K562 (cell line): ENCODE results near the gene ADPRHL1. TPM values are rescaled to one million over a fixed set of nuclear protein-coding genes. Genes with fewer than 3 reads are reported as not detected.

Experiments
- BACH1 ChIP-seq: fragments of 200-800 bp; sonication (Bioruptor generic); IDR thresholded peaks from 2 replicates; pipeline ENCODE4 v1.6.1; 2016; ENCODE audit warnings: missing genetic modification characterization, missing compliant biosample characterization
- ETV1 ChIP-seq: fragments of 450-650 bp; conservative IDR thresholded peaks from 2 replicates; pipeline ENCODE4 v1.6.1; 2016; ENCODE audit warnings: missing genetic modification characterization, control low read depth, low read depth, missing compliant biosample characterization
- MEF2D ChIP-seq: conservative IDR thresholded peaks from 2 replicates; pipeline ENCODE4 v1.6.1; 2016; ENCODE audit warnings: low read depth, missing genetic modification characterization, missing compliant biosample characterization
- TEAD1 ChIP-seq, 2 experiments: fragments of 450-650 bp in 1 of 2; sonication (generic) in 1 of 2; formaldehyde crosslinking; IDR thresholded peaks; 2 replicates each; pipeline versions ENCODE4 v1.4.0 to v1.8.0; 2020 to 2022; ENCODE audit warnings: mild to moderate bottlenecking in 2 of 2, missing genetic modification reagents in 1 of 2
- TOE1 ChIP-seq, 2 experiments: fragments of 450-650 bp in 1 of 2; sonication (generic) in 1 of 2; formaldehyde crosslinking in 1 of 2; IDR thresholded peaks; 2 replicates each; pipeline versions ENCODE4 v1.7.1 to v1.8.0; 2016 to 2022; ENCODE audit warnings: borderline replicate concordance in 2 of 2, mild to moderate bottlenecking in 2 of 2, antibody characterized with exemption in 1 of 2, inconsistent platforms in 1 of 2, low read depth in 1 of 2, missing genetic modification reagents in 1 of 2, moderate library complexity in 1 of 2
- ZKSCAN1 ChIP-seq: fragments of 150-350 bp; IDR thresholded peaks from 2 replicates; pipeline ENCODE4 v1.6.1; 2016; ENCODE audit warnings: low read depth, low read length
- polyA plus RNA-seq, 8 experiments: library from polyadenylated mRNA; depleted of rRNA in 4 of 8; stranded (reverse) in 5 of 8; unstranded in 3 of 8; fragments of >200 nt; fragmentation: Nextera tagmentation in 2 of 8; fragmentation: Illumina TruSeq in 1 of 8; extraction: Ambion mirVana in 2 of 8; extraction: Trizol in 1 of 8; gene quantifications; 2 replicates each; pipeline versions ENCODE4 v1.2.1 to v1.2.3, GENCODE V29; 2011 to 2014; ENCODE audit warnings: inconsistent platforms in 1 of 8, missing spikeins in 1 of 8
- total RNA-seq, 7 experiments: library from RNA; depleted of rRNA in 6 of 7; stranded (reverse); fragments of >200 nt in 6 of 7; fragmentation: Illumina TruSeq in 2 of 7; extraction: Trizol in 2 of 7; gene quantifications; 2 replicates each; pipeline versions ENCODE4 v1.2.1 to v1.2.3, GENCODE V29; 2011 to 2021; ENCODE audit warnings: low replicate concordance in 1 of 7
- TF ChIP-seq, protein P1 (sequence below), 2 experiments: fragments of 450-650 bp in 1 of 2; sonication (generic) in 1 of 2; formaldehyde crosslinking in 1 of 2; IDR thresholded peaks; 2 replicates each; pipeline versions ENCODE4 v1.7.1 to v1.9.0; 2016 to 2022; ENCODE audit warnings: inconsistent platforms in 1 of 2, mild to moderate bottlenecking in 1 of 2, missing genetic modification reagents in 1 of 2
- TF ChIP-seq, protein P2 (sequence below): fragments of 250-450 bp; sonication (Bioruptor Pico); IDR thresholded peaks from 2 replicates; pipeline ENCODE4 v1.5.0; 2021; ENCODE audit warnings: mild to moderate bottlenecking, moderate library complexity
- TF ChIP-seq, protein P3 (sequence below): fragments of 450-650 bp; conservative IDR thresholded peaks from 2 replicates; pipeline ENCODE4 v1.6.1; 2016; ENCODE audit warnings: missing genetic modification characterization, low read depth, mild to moderate bottlenecking, control low read depth, missing compliant biosample characterization
- TF ChIP-seq, protein P4 (sequence below): sonication (generic); formaldehyde crosslinking; IDR thresholded peaks from 2 replicates; pipeline ENCODE4 v1.8.1; 2023; ENCODE audit warnings: mild to moderate bottlenecking, missing genetic modification reagents

Gene ADPRHL1
- total and polyA plus RNA-seq, 9 of the 15 experiments (the other 6 are each of a cell fraction or from before 2014, with no cell fraction given) = 0.06 to 0.76 (median 0.37) TPM; not detected in 1

DNA sequence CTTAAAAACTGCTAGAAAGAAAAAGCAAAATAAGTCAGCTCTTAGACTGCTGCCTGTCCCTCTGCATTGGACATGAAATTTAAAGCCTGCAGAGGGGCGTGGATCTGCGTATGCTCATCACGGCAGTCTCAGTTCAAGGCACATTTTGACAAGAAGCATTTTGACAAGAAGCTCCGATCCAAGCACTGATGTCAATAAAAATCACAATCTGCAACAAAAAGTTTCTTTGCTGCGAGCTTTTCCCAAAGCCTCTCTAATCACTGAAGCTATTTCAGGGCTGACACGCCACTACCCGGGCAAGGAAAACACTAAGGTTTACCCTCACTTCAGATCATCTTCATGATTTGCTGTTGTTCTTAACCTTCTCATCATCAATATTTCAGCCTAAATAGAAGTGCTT lies 29.8 kb upstream of the ADPRHL1 start (continued):
- TF ChIP-seq, protein P1, sequence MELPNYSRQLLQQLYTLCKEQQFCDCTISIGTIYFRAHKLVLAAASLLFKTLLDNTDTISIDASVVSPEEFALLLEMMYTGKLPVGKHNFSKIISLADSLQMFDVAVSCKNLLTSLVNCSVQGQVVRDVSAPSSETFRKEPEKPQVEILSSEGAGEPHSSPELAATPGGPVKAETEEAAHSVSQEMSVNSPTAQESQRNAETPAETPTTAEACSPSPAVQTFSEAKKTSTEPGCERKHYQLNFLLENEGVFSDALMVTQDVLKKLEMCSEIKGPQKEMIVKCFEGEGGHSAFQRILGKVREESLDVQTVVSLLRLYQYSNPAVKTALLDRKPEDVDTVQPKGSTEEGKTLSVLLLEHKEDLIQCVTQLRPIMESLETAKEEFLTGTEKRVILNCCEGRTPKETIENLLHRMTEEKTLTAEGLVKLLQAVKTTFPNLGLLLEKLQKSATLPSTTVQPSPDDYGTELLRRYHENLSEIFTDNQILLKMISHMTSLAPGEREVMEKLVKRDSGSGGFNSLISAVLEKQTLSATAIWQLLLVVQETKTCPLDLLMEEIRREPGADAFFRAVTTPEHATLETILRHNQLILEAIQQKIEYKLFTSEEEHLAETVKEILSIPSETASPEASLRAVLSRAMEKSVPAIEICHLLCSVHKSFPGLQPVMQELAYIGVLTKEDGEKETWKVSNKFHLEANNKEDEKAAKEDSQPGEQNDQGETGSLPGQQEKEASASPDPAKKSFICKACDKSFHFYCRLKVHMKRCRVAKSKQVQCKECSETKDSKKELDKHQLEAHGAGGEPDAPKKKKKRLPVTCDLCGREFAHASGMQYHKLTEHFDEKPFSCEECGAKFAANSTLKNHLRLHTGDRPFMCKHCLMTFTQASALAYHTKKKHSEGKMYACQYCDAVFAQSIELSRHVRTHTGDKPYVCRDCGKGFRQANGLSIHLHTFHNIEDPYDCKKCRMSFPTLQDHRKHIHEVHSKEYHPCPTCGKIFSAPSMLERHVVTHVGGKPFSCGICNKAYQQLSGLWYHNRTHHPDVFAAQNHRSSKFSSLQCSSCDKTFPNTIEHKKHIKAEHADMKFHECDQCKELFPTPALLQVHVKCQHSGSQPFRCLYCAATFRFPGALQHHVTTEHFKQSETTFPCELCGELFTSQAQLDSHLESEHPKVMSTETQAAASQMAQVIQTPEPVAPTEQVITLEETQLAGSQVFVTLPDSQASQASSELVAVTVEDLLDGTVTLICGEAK (IDR thresholded peaks at IDR 0.05) = no peak
- TF ChIP-seq, protein P1 (CRISPR knock-in tag; IDR thresholded peaks at IDR 0.05) = no peak
- TF ChIP-seq MEF2D (tag) = no peak
- no peak for TF ChIP-seq ETV1 (tag)
- TF ChIP-seq, protein P2, sequence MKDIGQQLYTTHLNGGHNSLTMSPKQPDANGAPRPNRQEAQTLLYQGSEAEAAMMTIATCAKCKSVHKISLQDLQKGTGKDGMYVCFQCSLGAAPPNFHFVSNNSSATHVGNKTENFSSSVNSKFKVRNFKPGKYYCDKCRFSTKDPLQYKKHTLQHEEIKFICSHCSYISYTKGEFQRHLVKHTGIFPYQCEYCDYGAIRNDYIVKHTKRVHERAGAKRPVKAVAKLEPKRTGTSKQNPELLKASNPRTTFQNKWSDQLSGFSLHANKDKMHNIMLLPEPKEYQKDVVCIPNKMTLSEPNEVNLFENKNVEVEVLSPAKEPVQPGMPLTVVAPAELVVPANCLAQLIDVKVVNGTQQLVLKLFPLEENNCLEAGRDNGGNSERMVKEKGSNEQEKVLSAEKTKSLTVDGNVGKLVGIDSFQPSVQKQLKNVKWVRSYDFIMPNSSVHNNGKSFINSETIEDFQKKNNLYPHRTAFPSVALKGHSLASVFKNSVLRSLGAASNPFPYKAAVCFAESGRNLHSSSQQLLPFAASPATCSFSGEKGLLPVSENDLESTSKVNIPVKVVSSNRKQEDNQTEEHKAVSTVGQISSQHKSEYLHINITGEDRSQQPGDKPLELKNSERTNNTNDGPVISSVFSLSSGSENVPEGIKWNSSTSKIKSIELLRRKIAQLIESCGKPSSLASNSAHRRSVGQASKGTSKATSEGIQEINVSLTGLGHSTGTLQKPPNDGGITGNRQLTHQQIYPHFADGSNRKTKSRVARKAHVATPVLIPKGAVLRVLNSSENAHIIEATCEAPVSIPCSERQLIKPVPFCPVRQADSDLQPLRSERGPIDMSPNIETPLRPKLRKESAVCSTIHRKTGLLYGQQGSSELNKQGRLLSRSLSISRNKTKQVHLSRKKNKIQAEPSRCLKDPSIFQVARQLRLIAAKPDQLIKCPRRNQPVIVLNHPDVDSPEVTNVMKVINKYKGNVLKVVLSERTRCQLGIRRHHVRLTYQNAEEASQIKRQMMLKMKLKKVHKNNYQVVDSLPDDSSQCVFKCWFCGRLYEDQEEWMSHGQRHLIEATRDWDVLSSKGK = no peak
- TF ChIP-seq TEAD1 (CRISPR knock-in tag; IDR thresholded peaks at IDR 0.05) = no peak
- TF ChIP-seq TOE1 (IDR thresholded peaks at IDR 0.05; ENCODE audit: borderline replicate concordance) = no peak
- TF ChIP-seq TOE1 (CRISPR knock-in tag; IDR thresholded peaks at IDR 0.05; ENCODE audit: borderline replicate concordance, low read depth) = no peak
- no peak for TF ChIP-seq ZKSCAN1
- TF ChIP-seq, protein P3, sequence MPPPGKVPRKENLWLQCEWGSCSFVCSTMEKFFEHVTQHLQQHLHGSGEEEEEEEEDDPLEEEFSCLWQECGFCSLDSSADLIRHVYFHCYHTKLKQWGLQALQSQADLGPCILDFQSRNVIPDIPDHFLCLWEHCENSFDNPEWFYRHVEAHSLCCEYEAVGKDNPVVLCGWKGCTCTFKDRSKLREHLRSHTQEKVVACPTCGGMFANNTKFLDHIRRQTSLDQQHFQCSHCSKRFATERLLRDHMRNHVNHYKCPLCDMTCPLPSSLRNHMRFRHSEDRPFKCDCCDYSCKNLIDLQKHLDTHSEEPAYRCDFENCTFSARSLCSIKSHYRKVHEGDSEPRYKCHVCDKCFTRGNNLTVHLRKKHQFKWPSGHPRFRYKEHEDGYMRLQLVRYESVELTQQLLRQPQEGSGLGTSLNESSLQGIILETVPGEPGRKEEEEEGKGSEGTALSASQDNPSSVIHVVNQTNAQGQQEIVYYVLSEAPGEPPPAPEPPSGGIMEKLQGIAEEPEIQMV (tag) = no peak
- TF ChIP-seq, protein P4, sequence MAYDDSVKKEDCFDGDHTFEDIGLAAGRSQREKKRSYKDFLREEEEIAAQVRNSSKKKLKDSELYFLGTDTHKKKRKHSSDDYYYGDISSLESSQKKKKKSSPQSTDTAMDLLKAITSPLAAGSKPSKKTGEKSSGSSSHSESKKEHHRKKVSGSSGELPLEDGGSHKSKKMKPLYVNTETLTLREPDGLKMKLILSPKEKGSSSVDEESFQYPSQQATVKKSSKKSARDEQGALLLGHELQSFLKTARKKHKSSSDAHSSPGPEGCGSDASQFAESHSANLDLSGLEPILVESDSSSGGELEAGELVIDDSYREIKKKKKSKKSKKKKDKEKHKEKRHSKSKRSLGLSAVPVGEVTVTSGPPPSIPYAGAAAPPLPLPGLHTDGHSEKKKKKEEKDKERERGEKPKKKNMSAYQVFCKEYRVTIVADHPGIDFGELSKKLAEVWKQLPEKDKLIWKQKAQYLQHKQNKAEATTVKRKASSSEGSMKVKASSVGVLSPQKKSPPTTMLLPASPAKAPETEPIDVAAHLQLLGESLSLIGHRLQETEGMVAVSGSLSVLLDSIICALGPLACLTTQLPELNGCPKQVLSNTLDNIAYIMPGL = no peak
- TF ChIP-seq BACH1 (tag) = no peak
